HL-60/S4 (cell line): ENCODE results near the gene MIGA2.
"Not testable (repeated sequence)": the region's sequence is repeated elsewhere in the genome, so short reads cannot be mapped to it uniquely, and the experiment has no call there.

Experiments
- in situ Hi-C: fragments of 300-500 bp; cut with MboI; formaldehyde crosslinking; loops from 2 replicates; pipeline ENCODE4 v1.14.3; 2022; ENCODE audit warnings: low sequenced_read_pairs

MIGA2 gene

GRCh38 chr9:129036241-129036922, at the start of gene MIGA2:
TSS of gene MIGA2 (plus strand) at chr9:129036626. CDS start at chr9:129040595, 3,969 bp downstream.
- in situ Hi-C loops, result no loop called here

DNA sequence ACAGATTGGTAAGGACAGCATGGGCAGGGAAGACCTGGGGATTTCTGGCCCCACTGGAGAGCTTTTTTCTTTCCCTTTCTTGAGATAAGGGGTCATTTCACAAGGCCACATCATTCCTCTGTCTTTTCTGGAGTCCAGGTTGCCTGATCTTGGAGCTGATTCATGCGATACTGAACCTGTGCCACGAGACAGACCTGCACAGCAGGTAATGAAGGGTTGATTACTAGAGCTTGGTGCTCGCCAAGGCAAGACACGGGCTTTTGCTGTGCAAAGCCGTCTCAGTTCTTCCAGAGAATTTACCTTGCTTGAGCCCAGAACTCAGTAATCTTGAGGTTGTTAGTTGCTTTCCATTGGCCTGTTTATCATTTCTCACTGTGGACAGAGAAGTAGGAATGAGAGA, 49.8 kb upstream of the MIGA2 start:
- in situ Hi-C loops, result no loop called here

GRCh38 chr9:128987805-128988204, 48.6 kb upstream of the MIGA2 start:
- in situ Hi-C loops, result no loop called here

- in situ Hi-C loops, result no loop called here
Measured at GRCh38 chr9:128992995-128993394, 43.4 kb upstream of the MIGA2 start.

DNA sequence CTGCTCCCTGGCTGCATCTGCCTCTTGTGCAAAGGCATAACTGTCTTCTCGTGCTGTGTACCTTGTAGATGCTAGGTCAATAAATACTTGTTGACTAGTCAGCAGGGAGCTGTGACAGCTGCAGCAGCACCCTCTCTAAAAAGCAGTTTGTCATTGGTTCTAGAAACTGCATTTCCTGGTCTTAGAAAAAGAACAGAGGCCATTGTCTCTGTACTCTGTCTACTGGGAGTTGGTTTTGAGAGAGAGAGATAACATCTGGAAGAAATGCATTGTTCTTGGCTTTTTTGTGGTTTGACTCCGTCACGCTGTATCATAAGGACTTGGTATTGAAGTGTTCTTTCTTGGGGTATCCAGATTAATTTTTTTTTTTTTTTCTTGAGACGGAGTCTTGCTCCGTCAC, 40.6 kb upstream of the MIGA2 start:
- in situ Hi-C loops, result no loop called here

DNA sequence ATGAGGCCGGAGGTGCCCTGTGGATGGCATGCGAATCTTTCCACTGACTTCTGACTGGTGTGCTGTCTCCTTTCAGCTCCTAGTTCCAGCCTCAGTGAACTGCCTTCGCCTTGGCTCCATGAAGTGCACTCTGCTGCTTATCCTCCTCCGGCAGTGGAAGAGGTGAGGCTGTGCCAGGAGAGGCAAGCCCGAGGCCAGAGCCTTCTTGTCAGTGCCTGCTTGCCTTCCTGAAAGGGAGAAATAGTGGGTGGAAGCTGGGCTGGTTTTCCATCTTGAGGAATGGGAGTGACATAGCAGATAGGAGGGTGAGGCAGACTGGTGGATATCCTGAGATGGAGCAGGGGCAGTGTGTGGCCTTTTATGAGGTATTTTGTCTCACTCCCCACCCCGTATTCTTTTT, 38.0 kb upstream of the MIGA2 start:
- in situ Hi-C loops, result no loop called here

DNA sequence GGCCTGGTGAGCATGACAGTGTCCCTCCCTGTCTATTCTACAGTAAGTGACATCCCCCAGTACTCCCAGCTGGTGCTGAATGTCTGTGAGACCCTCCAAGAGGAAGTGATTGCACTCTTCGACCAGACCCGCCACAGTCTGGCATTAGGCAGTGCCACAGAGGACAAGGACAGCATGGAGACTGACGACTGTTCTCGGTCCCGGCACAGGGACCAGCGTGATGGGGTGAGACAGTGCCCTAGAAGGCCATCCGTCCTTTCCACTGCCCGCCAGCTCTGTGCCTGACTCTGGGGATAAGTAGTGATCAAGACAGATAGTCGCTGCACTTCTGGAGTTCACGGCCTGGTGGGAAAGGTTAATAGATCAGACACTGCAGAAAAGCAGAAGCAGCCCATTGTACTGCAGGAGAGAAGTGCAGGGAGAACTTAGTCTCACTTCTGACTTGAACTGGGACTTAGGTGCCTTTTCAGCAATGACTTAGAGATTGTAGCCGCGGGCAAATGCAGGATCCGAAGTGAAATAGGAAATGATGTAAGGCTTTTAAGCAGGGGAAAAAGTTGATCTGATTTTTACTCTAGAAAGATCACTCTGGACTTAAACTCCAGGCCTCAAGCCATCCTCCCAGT, 36.7 kb upstream of the MIGA2 start:
- in situ Hi-C loops, result no loop called here

- in situ Hi-C loops, result no loop called here
Measured at GRCh38 chr9:129001504-129002325, 34.7 kb upstream of the MIGA2 start.

GRCh38 chr9:129002992-129003391, 33.4 kb upstream of the MIGA2 start:
- in situ Hi-C loops, result no loop called here

- in situ Hi-C loops, result not testable (repeated sequence)
Measured at GRCh38 chr9:129004173-129004572, 32.3 kb upstream of the MIGA2 start.

- in situ Hi-C loops, result no loop called here
Measured at GRCh38 chr9:129005336-129005997, 31.0 kb upstream of the MIGA2 start.

DNA sequence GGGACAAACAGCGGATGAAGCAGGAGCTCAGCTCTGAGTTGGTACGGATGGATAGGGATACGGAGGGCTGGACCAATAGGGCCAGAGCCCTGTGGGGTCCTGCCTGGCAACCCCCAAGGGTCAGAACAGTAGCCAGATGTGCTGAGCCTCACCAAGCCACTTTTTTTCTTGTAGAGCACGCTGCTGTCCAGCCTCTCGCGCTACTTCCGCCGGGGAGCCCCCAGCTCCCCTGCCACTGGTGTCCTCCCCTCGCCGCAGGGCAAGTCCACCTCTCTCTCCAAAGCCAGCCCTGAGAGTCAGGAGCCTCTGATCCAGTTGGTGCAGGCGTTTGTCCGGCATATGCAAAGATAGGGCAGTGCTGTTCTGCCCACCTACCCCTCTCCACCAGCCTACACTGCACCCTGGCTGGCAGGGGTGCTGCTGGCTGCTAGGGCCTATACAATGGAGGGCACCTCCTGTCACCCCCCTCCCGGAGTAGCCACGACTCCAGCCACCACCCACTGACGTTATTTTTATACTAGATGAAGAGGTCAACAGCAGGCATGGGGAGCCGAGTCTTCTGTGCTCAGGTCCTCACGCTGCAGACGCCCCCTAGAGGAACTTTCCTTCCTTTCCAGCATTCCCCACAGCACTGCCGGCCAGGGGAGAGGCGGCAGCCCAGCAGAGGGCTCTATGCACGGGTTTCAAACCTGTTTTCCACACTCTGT, 29.9 kb upstream of the MIGA2 start:
- in situ Hi-C loops, result no loop called here

DNA sequence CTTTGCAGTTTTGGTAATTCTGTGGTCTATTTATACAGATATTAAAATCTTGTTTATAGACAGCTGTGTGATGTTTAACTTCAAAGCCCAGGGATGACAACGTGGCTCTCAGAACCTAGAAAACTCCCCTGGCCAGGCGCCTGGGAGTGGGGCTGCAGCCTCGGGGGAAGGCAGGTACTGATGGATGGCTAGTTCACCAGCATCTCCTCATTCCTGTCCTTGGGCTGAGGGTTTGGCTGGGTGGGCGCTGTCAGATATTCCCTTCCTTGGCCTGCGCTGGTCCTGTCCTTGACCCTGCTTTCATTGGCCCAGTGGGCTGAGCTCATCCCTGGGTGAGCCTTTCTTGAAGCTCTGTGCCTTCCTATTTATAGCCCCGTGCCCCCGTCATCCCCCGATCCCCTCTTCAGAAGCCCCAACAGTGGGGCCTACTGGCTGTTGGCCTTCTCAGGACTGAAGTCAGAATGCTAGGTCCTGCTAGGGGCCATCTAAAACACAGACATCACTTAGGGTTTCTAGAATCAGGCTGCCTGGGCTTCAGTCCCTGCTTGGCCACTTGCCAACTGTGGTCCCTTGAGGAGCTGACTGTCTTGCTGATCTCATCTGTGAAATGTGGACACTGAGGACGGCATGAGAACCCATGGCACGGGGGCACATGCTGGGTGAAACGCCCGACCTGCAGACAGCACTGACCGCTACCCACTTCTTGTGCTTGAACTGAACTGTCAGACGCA, 29.2 kb upstream of the MIGA2 start:
- in situ Hi-C loops, result no loop called here

- in situ Hi-C loops, result no loop called here
Measured at GRCh38 chr9:129007766-129008468, 28.5 kb upstream of the MIGA2 start.

- in situ Hi-C loops, result no loop called here
Measured at GRCh38 chr9:129008469-129008965, 27.9 kb upstream of the MIGA2 start.

DNA sequence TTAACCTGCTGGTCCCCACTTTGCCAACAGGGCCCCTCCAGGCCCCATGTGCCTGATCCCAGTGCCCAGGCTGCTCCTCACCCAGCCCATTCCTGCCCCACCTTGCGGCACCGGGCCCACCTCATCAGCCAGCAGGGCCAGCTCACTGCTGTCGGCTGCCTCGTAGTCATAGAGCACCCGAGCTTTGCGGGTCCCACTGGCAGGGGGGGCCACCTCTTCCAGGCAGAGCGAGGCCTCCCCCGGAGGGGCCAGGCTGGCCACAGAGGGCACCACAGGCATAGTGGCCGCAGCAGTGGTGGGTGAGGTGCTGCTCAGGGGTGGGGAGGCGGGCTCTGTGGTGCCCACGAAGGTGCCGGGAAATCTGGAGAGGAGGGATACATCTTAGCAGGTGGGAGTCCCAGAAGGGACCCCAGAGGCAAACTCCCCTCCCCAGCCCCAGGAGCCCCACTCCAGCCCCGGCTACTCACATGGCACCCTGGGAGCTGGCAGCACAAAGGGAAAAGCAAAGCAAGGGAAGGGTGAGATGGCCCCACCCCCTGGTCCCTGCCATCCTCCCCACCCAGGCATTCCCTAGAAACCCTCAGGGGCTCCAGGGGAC, 27.3 kb upstream of the MIGA2 start:
- in situ Hi-C loops, result no loop called here

GRCh38 chr9:129009584-129010141, 26.8 kb upstream of the MIGA2 start:
- in situ Hi-C loops, result no loop called here

GRCh38 chr9:129010267-129010975, 26.0 kb upstream of the MIGA2 start:
- in situ Hi-C loops, result no loop called here
